Measurements from ENCODE around the gene MAPKAP1. TPM values are rescaled to one million over a fixed set of nuclear protein-coding genes. Genes with fewer than 3 reads are reported as not detected.
A peak's percentile ranks its signal among the peaks of the same experiment; 100 is the strongest.

Gene MAPKAP1
- total RNA-seq, 2 donors from 2014 or later = 83.7 to 115 TPM

DNA sequence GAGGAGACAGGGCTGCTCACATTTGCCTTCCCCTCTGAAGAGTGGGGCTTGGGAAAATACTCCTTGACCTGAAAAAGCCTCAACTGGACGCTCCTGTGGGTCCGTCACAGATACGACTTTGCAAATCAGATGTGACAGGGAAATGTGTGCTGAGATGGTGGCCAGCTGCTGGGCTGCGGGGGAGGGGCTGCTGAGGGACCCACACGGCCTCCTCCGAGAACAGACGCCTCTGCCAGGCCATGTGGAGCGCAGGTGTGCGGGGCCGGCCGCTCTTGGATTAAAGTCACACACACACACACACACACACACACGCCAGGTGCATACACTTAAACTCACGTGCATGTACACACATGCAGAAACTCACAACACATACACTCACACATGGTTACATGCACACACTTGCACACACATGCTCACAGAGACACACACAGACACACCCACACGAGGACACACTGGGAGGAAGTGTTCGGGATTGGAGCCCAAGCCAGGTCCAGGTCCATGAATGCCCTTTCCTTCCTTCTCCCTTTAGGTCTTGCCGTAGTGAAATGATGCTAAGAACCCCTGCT lies 278.0 kb downstream of the MAPKAP1 start:
- no peak overlapping the region for H3K4me3 Mint-ChIP-seq
- no peak for ATAC-seq
- DNase-seq (ENCODE audit: low spot score) = no peak
- H3K36me3 Mint-ChIP-seq = no peaks in the 10 kb centered on the region
- H3K9me3 Mint-ChIP-seq = no peaks in the 10 kb centered on the region
- H3K27ac Mint-ChIP-seq = no peak overlapping the region
- no peaks in the 10 kb centered on the region for H3K27me3 Mint-ChIP-seq
- H3K4me1 Mint-ChIP-seq (ENCODE audit: low read depth in 2 of 2) = no peaks in the 10 kb centered on the region

DNA sequence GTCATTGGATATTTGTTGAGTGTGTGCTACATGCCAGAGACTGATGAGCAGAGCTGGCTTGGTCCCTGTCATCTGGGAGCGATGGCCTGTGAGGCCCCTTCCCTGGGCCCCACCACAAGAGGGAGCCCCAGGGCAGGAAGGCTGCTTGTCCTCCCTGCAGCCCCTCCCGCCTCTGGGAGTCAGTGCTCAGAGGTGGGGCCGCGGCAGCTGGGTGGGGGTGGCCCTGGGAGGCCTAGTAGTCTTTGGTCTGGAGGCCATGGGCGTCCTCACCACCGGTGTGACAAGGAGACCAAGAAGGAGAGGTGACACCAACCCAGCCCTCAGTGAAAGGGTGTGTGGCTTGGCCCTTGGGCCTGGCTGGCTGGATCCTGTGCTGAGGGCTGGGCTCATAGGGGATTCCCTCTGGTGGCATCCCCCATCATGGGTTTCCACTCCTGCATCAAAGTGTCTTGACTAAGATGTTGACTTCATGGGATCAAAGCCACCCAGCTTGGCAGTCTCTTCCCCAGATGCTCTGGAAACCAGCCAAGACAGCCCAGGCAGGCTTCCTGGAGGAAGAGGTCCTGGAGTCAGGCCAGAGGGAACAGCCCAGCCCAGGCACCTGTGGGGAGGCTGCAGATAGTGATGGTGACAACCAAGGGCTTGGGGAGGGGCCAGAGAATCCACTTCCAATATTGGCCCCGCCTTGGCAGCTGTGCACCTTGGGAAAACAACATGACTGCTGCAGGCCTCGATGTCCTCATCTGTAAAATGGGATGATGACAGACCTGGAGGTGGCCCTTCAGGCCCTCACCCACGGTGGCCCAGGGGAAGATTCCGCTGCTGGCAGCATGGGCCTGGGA lies 278.7 kb downstream of the MAPKAP1 start:
- ATAC-seq = no peak
- Mint-ChIP-seq H3K27me3 (no peaks in the 10 kb centered on the region), H3K4me3 (no peak overlapping the region), H3K4me1 (ENCODE audit: low read depth in 2 of 2) (no peaks in the 10 kb centered on the region), H3K27ac (no peak overlapping the region), H3K36me3 (no peaks in the 10 kb centered on the region), H3K9me3 (no peaks in the 10 kb centered on the region)
- no peak for DNase-seq (ENCODE audit: low spot score)

DNA sequence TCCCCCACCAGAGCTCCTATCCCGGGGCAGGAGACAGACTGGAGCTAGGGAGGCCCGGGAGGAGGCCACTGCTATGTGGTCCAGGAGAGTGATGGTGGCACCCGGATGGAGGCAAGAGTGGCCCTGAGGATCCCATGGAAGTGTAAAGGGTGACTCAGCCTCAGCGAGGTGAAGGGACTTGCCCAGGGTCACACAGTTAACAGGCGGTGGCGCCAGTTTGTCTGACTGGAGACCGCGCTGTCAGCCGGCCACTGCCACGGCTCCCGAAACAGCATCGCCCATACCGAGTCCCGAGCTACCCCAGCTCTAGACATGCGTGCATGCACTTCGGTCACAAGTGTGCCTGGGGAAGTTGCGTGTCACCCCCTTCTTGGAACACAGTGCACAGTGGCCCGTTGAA lies 279.5 kb downstream of the MAPKAP1 start:
- Mint-ChIP-seq H3K4me3 (no peak overlapping the region), H3K4me1 (ENCODE audit: low read depth in 2 of 2) (no peaks in the 10 kb centered on the region), H3K36me3 (no peaks in the 10 kb centered on the region), H3K27ac (no peak overlapping the region), H3K9me3 (no peaks in the 10 kb centered on the region), H3K27me3 (no peaks in the 10 kb centered on the region)
- DNase-seq (ENCODE audit: low spot score) = no peak
- ATAC-seq = no peak

DNA sequence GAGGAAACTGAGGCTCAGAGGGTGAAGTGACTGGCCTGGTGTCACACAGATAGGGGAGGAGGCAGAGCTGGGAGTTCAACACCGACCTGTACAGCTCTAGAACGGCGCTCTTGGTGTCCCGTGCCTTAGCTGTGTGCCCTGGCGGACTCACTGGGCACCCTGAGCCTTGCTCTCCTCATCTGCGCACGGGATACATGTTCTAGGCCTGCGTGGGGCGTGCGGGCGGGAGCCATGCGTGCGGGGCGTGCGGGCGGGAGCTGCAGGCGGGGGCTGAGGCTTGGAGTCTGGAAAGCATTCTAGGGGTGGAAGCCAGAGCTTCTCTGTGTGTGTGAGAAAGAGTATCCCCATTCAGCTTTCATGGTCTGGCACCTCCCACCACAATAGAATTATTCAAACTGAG lies 280.1 kb downstream of the MAPKAP1 start:
- Mint-ChIP-seq H3K4me3 (no peak overlapping the region), H3K36me3 (no peaks in the 10 kb centered on the region), H3K27me3 (no peaks in the 10 kb centered on the region), H3K4me1 (ENCODE audit: low read depth in 2 of 2) (no peaks in the 10 kb centered on the region), H3K27ac (no peak overlapping the region), H3K9me3 (no peaks in the 10 kb centered on the region)
- ATAC-seq (no peak), DNase-seq (ENCODE audit: low spot score) (no peak)

GRCh38 chr9:125425901-125426515 lies 281.0 kb downstream of the MAPKAP1 start:
- H3K9me3 Mint-ChIP-seq = no peaks in the 10 kb centered on the region
- no peak overlapping the region for H3K27ac Mint-ChIP-seq
- H3K4me1 Mint-ChIP-seq (ENCODE audit: low read depth in 2 of 2) = no peaks in the 10 kb centered on the region
- H3K36me3 Mint-ChIP-seq = no peaks in the 10 kb centered on the region
- no peak overlapping the region for H3K4me3 Mint-ChIP-seq
- DNase-seq (ENCODE audit: low spot score) = no peak
- no peak for ATAC-seq
- H3K27me3 Mint-ChIP-seq = no peaks in the 10 kb centered on the region

- DNase-seq (ENCODE audit: low spot score) (no peak), ATAC-seq (no peak)
- no peaks in the 10 kb centered on the region for H3K9me3 Mint-ChIP-seq
- H3K4me1 Mint-ChIP-seq (ENCODE audit: low read depth in 2 of 2) = no peaks in the 10 kb centered on the region
- H3K27ac Mint-ChIP-seq = no peak overlapping the region
- no peaks in the 10 kb centered on the region for H3K27me3 Mint-ChIP-seq
- no peak overlapping the region for H3K4me3 Mint-ChIP-seq
- H3K36me3 Mint-ChIP-seq = no peaks in the 10 kb centered on the region
Observed at GRCh38 chr9:125425170-125425897, 281.7 kb downstream of the MAPKAP1 start.

DNA sequence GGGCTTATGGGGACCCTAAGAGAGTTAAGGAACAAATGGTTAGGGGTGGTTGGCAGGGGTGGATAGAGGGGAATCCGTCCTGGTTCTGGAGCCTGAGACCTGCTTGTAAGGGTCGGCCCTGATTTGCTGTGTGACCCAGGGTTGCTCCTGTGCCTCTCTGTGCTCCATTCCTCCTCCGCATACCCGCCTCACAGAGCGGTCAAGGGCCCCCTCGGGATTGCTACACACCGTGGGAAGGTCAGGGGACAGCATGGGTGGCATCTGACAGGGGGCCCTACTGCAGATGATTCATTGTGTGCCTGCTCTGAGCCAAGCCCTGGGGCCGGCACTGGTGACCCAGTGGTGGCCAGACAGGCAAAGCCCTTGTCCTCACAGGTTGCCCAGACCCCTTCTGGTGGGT lies 283.0 kb downstream of the MAPKAP1 start:
- Mint-ChIP-seq H3K4me1 (ENCODE audit: low read depth in 2 of 2) (no peaks in the 10 kb centered on the region), H3K27ac (no peak overlapping the region), H3K4me3 (no peak overlapping the region), H3K27me3 (no peaks in the 10 kb centered on the region), H3K36me3 (no peaks in the 10 kb centered on the region), H3K9me3 (no peaks in the 10 kb centered on the region)
- DNase-seq (ENCODE audit: low spot score) (no peak), ATAC-seq (no peak)

DNA sequence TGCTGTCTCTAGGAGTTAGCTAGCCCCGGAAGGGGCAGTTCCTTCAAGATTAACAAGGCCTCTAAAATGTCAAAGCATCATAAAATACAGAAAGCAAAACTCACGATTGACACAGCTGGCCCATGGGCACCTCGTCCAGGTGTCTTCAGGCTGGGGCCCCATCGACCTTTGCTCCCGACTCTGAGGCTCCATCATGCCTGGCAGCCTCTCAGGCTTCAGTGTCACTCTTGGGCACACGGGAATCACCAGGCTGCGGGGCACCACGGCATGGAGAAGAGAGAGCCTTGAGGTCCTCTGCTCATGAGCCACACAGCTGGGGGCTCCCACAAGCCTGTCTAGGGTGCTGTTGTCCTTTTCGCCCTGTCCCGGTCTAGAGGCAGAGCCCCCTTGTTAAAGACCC lies 284.2 kb downstream of the MAPKAP1 start:
- H3K4me1 Mint-ChIP-seq (ENCODE audit: low read depth in 2 of 2) = no peaks in the 10 kb centered on the region
- H3K9me3 Mint-ChIP-seq = no peaks in the 10 kb centered on the region
- no peaks in the 10 kb centered on the region for H3K27me3 Mint-ChIP-seq
- no peak overlapping the region for H3K4me3 Mint-ChIP-seq
- ATAC-seq (no peak), DNase-seq (ENCODE audit: low spot score) (no peak)
- H3K27ac Mint-ChIP-seq = no peak overlapping the region
- no peaks in the 10 kb centered on the region for H3K36me3 Mint-ChIP-seq

DNA sequence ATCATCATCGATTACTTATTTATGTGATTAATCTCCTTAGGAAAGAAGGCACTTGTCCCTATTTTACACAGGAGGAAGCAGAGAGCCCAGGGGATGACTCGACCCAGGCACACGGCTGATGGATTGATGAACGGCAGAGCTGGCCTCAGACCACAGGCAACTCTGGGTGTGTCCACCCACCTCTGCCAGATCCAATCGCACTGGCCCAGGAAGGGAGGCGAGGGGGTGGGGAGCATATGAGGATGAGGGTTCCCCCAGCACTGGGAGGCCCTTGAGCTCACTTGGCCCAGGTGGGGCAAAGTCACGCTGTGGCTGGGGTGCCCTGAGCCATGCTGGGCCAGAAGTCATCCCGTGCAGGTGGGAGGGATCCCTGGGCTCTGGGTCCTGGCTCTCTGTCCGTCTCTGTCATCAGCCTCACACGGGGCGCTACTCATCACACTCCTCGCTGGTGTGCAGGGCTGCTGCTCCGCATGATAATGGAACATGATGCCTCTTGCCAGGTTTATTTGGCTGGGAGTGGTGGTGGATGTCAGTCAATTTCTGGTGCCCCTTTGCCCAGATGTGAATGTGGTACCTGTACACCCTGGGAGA lies 285.3 kb downstream of the MAPKAP1 start:
- Mint-ChIP-seq H3K4me3 (no peak overlapping the region), H3K27me3 (no peaks in the 10 kb centered on the region), H3K27ac (no peak overlapping the region), H3K4me1 (ENCODE audit: low read depth in 2 of 2) (no peaks in the 10 kb centered on the region), H3K9me3 (no peaks in the 10 kb centered on the region), H3K36me3 (no peaks in the 10 kb centered on the region)
- ATAC-seq (peak in 1 of 2 donors; percentile 16), DNase-seq (ENCODE audit: low spot score) (no peak)

DNA sequence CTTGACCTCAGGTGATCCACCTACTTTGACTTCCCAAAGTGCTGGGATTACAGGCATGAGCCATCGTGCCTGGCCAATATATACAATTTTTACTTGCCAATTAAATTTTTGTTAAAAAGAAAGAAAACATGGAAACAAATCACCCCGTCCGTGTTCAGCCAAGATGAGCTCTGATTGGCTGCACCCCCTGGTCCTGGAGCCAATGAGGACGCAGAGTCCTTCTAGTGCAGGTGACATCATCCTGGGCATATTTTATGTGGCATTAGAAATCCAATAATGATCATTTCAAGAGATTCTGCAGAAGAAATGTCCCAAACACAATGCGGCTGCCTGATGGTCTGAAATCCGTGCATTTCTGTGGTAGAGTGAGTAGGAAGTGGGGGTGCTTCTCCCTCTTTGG lies 285.8 kb downstream of the MAPKAP1 start:
- ATAC-seq (no peak), DNase-seq (ENCODE audit: low spot score) (no peak)
- Mint-ChIP-seq H3K27ac (no peak overlapping the region), H3K9me3 (no peaks in the 10 kb centered on the region), H3K4me3 (no peak overlapping the region), H3K4me1 (ENCODE audit: low read depth in 2 of 2) (no peaks in the 10 kb centered on the region), H3K36me3 (no peaks in the 10 kb centered on the region), H3K27me3 (no peaks in the 10 kb centered on the region)

GRCh38 chr9:125418404-125418803 lies 288.6 kb downstream of the MAPKAP1 start:
- no peaks in the 10 kb centered on the region for H3K36me3 Mint-ChIP-seq
- no peak for ATAC-seq
- no peaks in the 10 kb centered on the region for H3K9me3 Mint-ChIP-seq
- H3K27me3 Mint-ChIP-seq = no peaks in the 10 kb centered on the region
- no peak for DNase-seq (ENCODE audit: low spot score)
- no peaks in the 10 kb centered on the region for H3K4me1 Mint-ChIP-seq (ENCODE audit: low read depth in 2 of 2)
- H3K27ac Mint-ChIP-seq = no peak overlapping the region
- H3K4me3 Mint-ChIP-seq = no peak overlapping the region

DNA sequence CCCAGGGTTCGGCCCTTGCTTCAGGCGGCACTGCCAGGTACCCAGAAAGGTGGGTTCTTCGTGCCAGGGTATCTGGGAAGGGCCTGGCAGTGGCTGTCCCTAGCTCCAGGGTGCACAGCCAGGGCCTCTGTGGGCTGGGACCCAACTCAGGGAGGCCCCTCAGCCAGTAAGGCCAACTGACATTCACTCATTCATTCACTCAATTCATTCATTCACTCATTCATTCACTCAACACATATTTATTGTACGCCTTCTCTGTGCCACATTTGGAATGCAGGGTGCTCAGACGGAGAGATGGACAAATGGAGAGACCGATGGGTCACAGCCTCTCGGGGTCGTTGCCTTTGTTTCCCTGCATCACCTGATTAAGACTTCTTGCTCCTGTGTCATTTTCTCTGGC lies 290.5 kb downstream of the MAPKAP1 start:
- H3K27me3 Mint-ChIP-seq = no peaks in the 10 kb centered on the region
- H3K36me3 Mint-ChIP-seq = no peaks in the 10 kb centered on the region
- no peak for ATAC-seq
- H3K27ac Mint-ChIP-seq = no peak overlapping the region
- H3K4me1 Mint-ChIP-seq (ENCODE audit: low read depth in 2 of 2) = no peaks in the 10 kb centered on the region
- no peaks in the 10 kb centered on the region for H3K9me3 Mint-ChIP-seq
- no peak for DNase-seq (ENCODE audit: low spot score)
- no peak overlapping the region for H3K4me3 Mint-ChIP-seq

- ATAC-seq = peak in 1 of 2 donors; percentile 9
- no peaks in the 10 kb centered on the region for H3K27me3 Mint-ChIP-seq
- H3K9me3 Mint-ChIP-seq = no peaks in the 10 kb centered on the region
- no peak overlapping the region for H3K27ac Mint-ChIP-seq
- H3K36me3 Mint-ChIP-seq = no peaks in the 10 kb centered on the region
- no peak overlapping the region for H3K4me3 Mint-ChIP-seq
- no peaks in the 10 kb centered on the region for H3K4me1 Mint-ChIP-seq (ENCODE audit: low read depth in 2 of 2)
- DNase-seq (ENCODE audit: low spot score) = no peak
Observed at GRCh38 chr9:125415583-125416460, 291.2 kb downstream of the MAPKAP1 start.
